HEK293 (cell line): ENCODE measurements around the gene CMTM8.

Source experiments
- CTCF ChIA-PET: fragments of 350-600 bp; formaldehyde crosslinking; extraction: SDS; loops from one replicate; lab custom pipeline; 2021; ENCODE audit warnings: antibody characterized with exemption; lab: Yijun Ruan, JAX
- POLR2A ChIA-PET: fragments of 300-600 bp; formaldehyde crosslinking; extraction: SDS; loops from one replicate; lab custom pipeline; 2020; ENCODE audit warnings: antibody characterized with exemption, inconsistent platforms; lab: Yijun Ruan, JAX
- H3K27ac ChIP-seq: fragments of 200-500 bp; sonication (Bioruptor generic); 2 replicates; pipeline ENCODE4 v1.5.1; 2014; ENCODE audit warnings: low read depth, low read length, control low read depth, inconsistent platforms; ENCODE audit errors: extremely low read depth
- H3K36me3 ChIP-seq, 2 experiments: fragments of 200-500 bp in 1 of 2; sonication (Bioruptor generic) in 1 of 2; 1 replicate in 1 of 2; 2 replicates in 1 of 2; pipeline ENCODE4 v1.5.1; 2014 to 2017; ENCODE audit warnings: inconsistent platforms in 2 of 2, low read length in 2 of 2; ENCODE audit not compliant: control insufficient read depth in 2 of 2, insufficient read depth in 1 of 2
- H3K4me1 ChIP-seq: fragments of 200-500 bp; sonication (Bioruptor generic); 2 replicates; pipeline ENCODE4 v1.5.1; 2014; ENCODE audit warnings: mild to moderate bottlenecking, low read length, inconsistent platforms; ENCODE audit not compliant: control insufficient read depth, insufficient read depth
- H3K4me3 ChIP-seq: 2 replicates; pipeline ENCODE4 v1.5.1; 2011; ENCODE audit warnings: low read depth, mild to moderate bottlenecking, control low read depth, low read length, moderate library complexity
- H3K9me3 ChIP-seq: fragments of 200-500 bp; sonication (Bioruptor generic); 2 replicates; pipeline ENCODE4 v1.5.1; 2014; ENCODE audit warnings: low read depth, low read length, inconsistent platforms; ENCODE audit not compliant: control insufficient read depth, insufficient read depth
- ZNF132 ChIP-seq: fragments of 450-650 bp; formaldehyde crosslinking; IDR thresholded peaks from 2 replicates; pipeline ENCODE4 v1.5.1; 2017; ENCODE audit warnings: missing biosample characterization, missing genetic modification characterization, borderline replicate concordance
- ZNF473 ChIP-seq: fragments of 450-650 bp; formaldehyde crosslinking; IDR thresholded peaks from 2 replicates; pipeline ENCODE4 v1.5.1; 2017; ENCODE audit warnings: missing biosample characterization, missing genetic modification characterization
- ZNF585B ChIP-seq: fragments of 450-650 bp; formaldehyde crosslinking; IDR thresholded peaks from 2 replicates; pipeline ENCODE4 v1.5.1; 2016; ENCODE audit warnings: missing biosample characterization, missing genetic modification characterization
- ZNF701 ChIP-seq: fragments of 450-650 bp; formaldehyde crosslinking; IDR thresholded peaks from 2 replicates; pipeline ENCODE4 v1.5.1; 2016; ENCODE audit warnings: missing biosample characterization, missing genetic modification characterization
- TF ChIP-seq, protein P1 (sequence below): fragments of 450-650 bp; formaldehyde crosslinking; conservative IDR thresholded peaks from 2 replicates; pipeline ENCODE4 v1.5.1; 2016; ENCODE audit warnings: low read depth, missing biosample characterization, missing genetic modification characterization
- TF ChIP-seq, protein P2 (sequence below): fragments of 450-650 bp; formaldehyde crosslinking; IDR thresholded peaks from 2 replicates; pipeline ENCODE4 v1.5.1; 2016; ENCODE audit warnings: missing biosample characterization, missing genetic modification characterization
- TF ChIP-seq, protein P3 (sequence below): fragments of 450-650 bp; formaldehyde crosslinking; optimal IDR thresholded peaks from 2 replicates; pipeline ENCODE3; 2016; ENCODE audit warnings: missing biosample characterization, mild to moderate bottlenecking, missing genetic modification characterization
- TF ChIP-seq, protein P4 (sequence below): fragments of 450-650 bp; formaldehyde crosslinking; conservative IDR thresholded peaks from 2 replicates; pipeline ENCODE4 v1.5.1; 2016; ENCODE audit warnings: low read depth, missing biosample characterization, missing genetic modification characterization
- TF ChIP-seq, protein P5 (sequence below): fragments of 450-650 bp; formaldehyde crosslinking; IDR thresholded peaks from 2 replicates; pipeline ENCODE4 v1.5.1; 2016; ENCODE audit warnings: missing biosample characterization, missing genetic modification characterization, low read depth
- TF ChIP-seq, protein P6 (sequence below): fragments of 450-650 bp; formaldehyde crosslinking; IDR thresholded peaks from 2 replicates; pipeline ENCODE4 v1.5.1; 2016; ENCODE audit warnings: missing biosample characterization, missing genetic modification characterization, low read depth

CMTM8 gene

DNA sequence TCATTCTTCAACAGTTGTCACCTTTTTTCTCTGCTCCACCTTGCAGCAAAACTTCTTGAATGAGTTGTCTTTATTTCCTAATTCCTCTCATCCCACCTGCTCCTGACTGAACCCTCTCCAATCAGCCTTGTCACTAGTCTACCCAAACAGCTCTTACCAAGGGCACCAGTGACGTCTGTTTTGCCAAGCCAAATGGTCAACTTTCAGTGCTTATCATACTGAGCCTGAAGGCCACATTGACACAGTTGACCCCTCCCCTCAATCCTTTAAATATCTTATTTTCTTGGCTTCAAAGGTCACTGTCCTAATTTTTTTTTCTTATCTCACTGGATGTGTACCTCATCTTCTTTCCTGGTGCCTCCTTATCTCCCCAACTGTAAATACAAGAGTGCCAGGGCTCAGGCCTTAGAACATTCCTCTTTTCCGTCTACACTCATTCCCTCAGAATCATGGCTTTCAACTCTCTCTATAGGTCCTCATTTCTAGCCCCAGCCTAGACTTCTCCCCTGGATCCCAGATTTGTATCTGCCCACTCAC is 43.2 kb downstream of the CMTM8 start:
- H3K4me1 ChIP-seq = no peaks in the 10 kb centered on the region
- no peak overlapping the region for H3K27ac ChIP-seq
- CTCF ChIA-PET = interaction anchor here (0.6 to 0.7 kb wide), 2 partner anchors 42 to 111 kb away, joined by 3 read pairs; no protein-coding TSS in a partner anchor
- POLR2A ChIA-PET = no interaction called here
- H3K36me3 ChIP-seq = no peaks in the 10 kb centered on the region
- no peak overlapping the region for H3K4me3 ChIP-seq
- no peaks in the 10 kb centered on the region for H3K9me3 ChIP-seq
- TF ChIP-seq, protein P1, sequence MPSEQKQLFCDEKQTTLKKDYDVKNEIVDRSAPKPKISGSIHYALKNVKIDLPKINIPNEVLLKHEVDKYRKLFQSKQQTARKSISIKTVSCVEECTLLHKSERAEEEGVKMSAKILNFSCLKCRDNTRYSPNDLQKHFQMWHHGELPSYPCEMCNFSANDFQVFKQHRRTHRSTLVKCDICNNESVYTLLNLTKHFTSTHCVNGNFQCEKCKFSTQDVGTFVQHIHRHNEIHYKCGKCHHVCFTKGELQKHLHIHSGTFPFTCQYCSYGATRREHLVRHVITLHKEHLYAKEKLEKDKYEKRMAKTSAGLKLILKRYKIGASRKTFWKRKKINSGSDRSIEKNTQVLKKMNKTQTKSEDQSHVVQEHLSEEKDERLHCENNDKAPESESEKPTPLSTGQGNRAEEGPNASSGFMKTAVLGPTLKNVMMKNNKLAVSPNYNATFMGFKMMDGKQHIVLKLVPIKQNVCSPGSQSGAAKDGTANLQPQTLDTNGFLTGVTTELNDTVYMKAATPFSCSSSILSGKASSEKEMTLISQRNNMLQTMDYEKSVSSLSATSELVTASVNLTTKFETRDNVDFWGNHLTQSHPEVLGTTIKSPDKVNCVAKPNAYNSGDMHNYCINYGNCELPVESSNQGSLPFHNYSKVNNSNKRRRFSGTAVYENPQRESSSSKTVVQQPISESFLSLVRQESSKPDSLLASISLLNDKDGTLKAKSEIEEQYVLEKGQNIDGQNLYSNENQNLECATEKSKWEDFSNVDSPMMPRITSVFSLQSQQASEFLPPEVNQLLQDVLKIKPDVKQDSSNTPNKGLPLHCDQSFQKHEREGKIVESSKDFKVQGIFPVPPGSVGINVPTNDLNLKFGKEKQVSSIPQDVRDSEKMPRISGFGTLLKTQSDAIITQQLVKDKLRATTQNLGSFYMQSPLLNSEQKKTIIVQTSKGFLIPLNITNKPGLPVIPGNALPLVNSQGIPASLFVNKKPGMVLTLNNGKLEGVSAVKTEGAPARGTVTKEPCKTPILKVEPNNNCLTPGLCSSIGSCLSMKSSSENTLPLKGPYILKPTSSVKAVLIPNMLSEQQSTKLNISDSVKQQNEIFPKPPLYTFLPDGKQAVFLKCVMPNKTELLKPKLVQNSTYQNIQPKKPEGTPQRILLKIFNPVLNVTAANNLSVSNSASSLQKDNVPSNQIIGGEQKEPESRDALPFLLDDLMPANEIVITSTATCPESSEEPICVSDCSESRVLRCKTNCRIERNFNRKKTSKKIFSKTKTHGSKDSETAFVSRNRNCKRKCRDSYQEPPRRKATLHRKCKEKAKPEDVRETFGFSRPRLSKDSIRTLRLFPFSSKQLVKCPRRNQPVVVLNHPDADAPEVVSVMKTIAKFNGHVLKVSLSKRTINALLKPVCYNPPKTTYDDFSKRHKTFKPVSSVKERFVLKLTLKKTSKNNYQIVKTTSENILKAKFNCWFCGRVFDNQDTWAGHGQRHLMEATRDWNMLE (tag by site-specific recombination) = no peak
- TF ChIP-seq, protein P2, sequence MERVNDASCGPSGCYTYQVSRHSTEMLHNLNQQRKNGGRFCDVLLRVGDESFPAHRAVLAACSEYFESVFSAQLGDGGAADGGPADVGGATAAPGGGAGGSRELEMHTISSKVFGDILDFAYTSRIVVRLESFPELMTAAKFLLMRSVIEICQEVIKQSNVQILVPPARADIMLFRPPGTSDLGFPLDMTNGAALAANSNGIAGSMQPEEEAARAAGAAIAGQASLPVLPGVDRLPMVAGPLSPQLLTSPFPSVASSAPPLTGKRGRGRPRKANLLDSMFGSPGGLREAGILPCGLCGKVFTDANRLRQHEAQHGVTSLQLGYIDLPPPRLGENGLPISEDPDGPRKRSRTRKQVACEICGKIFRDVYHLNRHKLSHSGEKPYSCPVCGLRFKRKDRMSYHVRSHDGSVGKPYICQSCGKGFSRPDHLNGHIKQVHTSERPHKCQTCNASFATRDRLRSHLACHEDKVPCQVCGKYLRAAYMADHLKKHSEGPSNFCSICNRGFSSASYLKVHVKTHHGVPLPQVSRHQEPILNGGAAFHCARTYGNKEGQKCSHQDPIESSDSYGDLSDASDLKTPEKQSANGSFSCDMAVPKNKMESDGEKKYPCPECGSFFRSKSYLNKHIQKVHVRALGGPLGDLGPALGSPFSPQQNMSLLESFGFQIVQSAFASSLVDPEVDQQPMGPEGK (tag by site-specific recombination) = no peak
- TF ChIP-seq, protein P3, sequence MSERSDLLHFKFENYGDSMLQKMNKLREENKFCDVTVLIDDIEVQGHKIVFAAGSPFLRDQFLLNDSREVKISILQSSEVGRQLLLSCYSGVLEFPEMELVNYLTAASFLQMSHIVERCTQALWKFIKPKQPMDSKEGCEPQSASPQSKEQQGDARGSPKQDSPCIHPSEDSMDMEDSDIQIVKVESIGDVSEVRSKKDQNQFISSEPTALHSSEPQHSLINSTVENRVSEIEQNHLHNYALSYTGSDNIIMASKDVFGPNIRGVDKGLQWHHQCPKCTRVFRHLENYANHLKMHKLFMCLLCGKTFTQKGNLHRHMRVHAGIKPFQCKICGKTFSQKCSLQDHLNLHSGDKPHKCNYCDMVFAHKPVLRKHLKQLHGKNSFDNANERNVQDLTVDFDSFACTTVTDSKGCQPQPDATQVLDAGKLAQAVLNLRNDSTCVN (tag by site-specific recombination) = no peak
- TF ChIP-seq ZNF473 (tag by site-specific recombination) = no peak
- TF ChIP-seq, protein P4, sequence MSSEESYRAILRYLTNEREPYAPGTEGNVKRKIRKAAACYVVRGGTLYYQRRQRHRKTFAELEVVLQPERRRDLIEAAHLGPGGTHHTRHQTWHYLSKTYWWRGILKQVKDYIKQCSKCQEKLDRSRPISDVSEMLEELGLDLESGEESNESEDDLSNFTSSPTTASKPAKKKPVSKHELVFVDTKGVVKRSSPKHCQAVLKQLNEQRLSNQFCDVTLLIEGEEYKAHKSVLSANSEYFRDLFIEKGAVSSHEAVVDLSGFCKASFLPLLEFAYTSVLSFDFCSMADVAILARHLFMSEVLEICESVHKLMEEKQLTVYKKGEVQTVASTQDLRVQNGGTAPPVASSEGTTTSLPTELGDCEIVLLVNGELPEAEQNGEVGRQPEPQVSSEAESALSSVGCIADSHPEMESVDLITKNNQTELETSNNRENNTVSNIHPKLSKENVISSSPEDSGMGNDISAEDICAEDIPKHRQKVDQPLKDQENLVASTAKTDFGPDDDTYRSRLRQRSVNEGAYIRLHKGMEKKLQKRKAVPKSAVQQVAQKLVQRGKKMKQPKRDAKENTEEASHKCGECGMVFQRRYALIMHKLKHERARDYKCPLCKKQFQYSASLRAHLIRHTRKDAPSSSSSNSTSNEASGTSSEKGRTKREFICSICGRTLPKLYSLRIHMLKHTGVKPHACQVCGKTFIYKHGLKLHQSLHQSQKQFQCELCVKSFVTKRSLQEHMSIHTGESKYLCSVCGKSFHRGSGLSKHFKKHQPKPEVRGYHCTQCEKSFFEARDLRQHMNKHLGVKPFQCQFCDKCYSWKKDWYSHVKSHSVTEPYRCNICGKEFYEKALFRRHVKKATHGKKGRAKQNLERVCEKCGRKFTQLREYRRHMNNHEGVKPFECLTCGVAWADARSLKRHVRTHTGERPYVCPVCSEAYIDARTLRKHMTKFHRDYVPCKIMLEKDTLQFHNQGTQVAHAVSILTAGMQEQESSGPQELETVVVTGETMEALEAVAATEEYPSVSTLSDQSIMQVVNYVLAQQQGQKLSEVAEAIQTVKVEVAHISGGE = no peak
- TF ChIP-seq, protein P5, sequence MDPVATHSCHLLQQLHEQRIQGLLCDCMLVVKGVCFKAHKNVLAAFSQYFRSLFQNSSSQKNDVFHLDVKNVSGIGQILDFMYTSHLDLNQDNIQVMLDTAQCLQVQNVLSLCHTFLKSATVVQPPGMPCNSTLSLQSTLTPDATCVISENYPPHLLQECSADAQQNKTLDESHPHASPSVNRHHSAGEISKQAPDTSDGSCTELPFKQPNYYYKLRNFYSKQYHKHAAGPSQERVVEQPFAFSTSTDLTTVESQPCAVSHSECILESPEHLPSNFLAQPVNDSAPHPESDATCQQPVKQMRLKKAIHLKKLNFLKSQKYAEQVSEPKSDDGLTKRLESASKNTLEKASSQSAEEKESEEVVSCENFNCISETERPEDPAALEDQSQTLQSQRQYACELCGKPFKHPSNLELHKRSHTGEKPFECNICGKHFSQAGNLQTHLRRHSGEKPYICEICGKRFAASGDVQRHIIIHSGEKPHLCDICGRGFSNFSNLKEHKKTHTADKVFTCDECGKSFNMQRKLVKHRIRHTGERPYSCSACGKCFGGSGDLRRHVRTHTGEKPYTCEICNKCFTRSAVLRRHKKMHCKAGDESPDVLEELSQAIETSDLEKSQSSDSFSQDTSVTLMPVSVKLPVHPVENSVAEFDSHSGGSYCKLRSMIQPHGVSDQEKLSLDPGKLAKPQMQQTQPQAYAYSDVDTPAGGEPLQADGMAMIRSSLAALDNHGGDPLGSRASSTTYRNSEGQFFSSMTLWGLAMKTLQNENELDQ (tag by site-specific recombination) = no peak
- TF ChIP-seq ZNF585B = no peak
- TF ChIP-seq ZNF132 = no peak
- no peak for TF ChIP-seq ZNF701 (tag by site-specific recombination)
- TF ChIP-seq, protein P6, sequence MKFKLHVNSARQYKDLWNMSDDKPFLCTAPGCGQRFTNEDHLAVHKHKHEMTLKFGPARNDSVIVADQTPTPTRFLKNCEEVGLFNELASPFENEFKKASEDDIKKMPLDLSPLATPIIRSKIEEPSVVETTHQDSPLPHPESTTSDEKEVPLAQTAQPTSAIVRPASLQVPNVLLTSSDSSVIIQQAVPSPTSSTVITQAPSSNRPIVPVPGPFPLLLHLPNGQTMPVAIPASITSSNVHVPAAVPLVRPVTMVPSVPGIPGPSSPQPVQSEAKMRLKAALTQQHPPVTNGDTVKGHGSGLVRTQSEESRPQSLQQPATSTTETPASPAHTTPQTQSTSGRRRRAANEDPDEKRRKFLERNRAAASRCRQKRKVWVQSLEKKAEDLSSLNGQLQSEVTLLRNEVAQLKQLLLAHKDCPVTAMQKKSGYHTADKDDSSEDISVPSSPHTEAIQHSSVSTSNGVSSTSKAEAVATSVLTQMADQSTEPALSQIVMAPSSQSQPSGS = no peak
- TF ChIP-seq, all 188 proteins: peak for 0
